PC-9 (cell line): ENCODE data around the gene SCAPER.

Source experiments
- EZH2 ChIP-seq: fragments of 200-600 bp; sonication (generic); IDR thresholded peaks from 2 replicates; pipeline ENCODE4 v1.8.0; 2017; ENCODE audit warnings: antibody characterized with exemption, low read depth
- TF ChIP-seq, protein P1 (sequence below): fragments of 200-600 bp; sonication (generic); conservative IDR thresholded peaks from 2 replicates; pipeline ENCODE4 v1.6.1; 2017; ENCODE audit warnings: mixed run types, antibody characterized with exemption, mild to moderate bottlenecking, moderate library complexity

- TF ChIP-seq, protein P1, sequence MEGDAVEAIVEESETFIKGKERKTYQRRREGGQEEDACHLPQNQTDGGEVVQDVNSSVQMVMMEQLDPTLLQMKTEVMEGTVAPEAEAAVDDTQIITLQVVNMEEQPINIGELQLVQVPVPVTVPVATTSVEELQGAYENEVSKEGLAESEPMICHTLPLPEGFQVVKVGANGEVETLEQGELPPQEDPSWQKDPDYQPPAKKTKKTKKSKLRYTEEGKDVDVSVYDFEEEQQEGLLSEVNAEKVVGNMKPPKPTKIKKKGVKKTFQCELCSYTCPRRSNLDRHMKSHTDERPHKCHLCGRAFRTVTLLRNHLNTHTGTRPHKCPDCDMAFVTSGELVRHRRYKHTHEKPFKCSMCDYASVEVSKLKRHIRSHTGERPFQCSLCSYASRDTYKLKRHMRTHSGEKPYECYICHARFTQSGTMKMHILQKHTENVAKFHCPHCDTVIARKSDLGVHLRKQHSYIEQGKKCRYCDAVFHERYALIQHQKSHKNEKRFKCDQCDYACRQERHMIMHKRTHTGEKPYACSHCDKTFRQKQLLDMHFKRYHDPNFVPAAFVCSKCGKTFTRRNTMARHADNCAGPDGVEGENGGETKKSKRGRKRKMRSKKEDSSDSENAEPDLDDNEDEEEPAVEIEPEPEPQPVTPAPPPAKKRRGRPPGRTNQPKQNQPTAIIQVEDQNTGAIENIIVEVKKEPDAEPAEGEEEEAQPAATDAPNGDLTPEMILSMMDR, result no peak
- no peak for TF ChIP-seq EZH2
These were observed 40.6 kb downstream of the SCAPER start for GRCh38 chr15:76864586-76864985.
